Measurements from ENCODE around the gene BANF2. TPM values are rescaled to one million over a fixed set of nuclear protein-coding genes. Genes with fewer than 3 reads are reported as not detected.

Gene BANF2
- total RNA-seq, 1 donor from 2014 or later, result not detected

GRCh38 chr20:17682889-17683198 is 16.9 kb upstream of the BANF2 start:
- H3K4me3 ChIP-seq (ENCODE audit: low read depth, low read length), result peak overlapping the region; percentile 45
- TF ChIP-seq CTCF (IDR thresholded peaks at IDR 0.05; ENCODE audit: insufficient read depth, low read length, poor library complexity, severe bottlenecking), result no peak
- DNase-seq (ENCODE audit: low read depth), result no peak
- peaks cover 2% of the 10 kb centered on the region for H3K36me3 ChIP-seq (ENCODE audit: control insufficient read depth, insufficient read depth, low read length)
- peaks cover 22% of the 10 kb centered on the region for H3K27me3 ChIP-seq (ENCODE audit: control insufficient read depth, insufficient read depth, low read length)

GRCh38 chr20:17683218-17684076 is 16.3 kb upstream of the BANF2 start:
- DNase-seq (ENCODE audit: low read depth), result no peak
- H3K36me3 ChIP-seq (ENCODE audit: control insufficient read depth, insufficient read depth, low read length), result peaks cover 2% of the 10 kb centered on the region
- peaks cover 22% of the 10 kb centered on the region for H3K27me3 ChIP-seq (ENCODE audit: control insufficient read depth, insufficient read depth, low read length)
- TF ChIP-seq CTCF (IDR thresholded peaks at IDR 0.05; ENCODE audit: insufficient read depth, low read length, poor library complexity, severe bottlenecking), result no peak
- H3K4me3 ChIP-seq (ENCODE audit: low read depth, low read length), result no peak overlapping the region

- Histone ChIP-seq H3K4me3 (ENCODE audit: low read depth, low read length) (no peak overlapping the region), H3K36me3 (ENCODE audit: control insufficient read depth, insufficient read depth, low read length) (no peaks in the 10 kb centered on the region), H3K27me3 (ENCODE audit: control insufficient read depth, insufficient read depth, low read length) (peaks cover 22% of the 10 kb centered on the region)
- no peak for TF ChIP-seq CTCF (IDR thresholded peaks at IDR 0.05; ENCODE audit: insufficient read depth, low read length, poor library complexity, severe bottlenecking)
- no peak for DNase-seq (ENCODE audit: low read depth)
Measured at GRCh38 chr20:17684077-17684888, 15.5 kb upstream of the BANF2 start.

GRCh38 chr20:17685168-17685567 is 14.6 kb upstream of the BANF2 start:
- TF ChIP-seq CTCF (IDR thresholded peaks at IDR 0.05; ENCODE audit: insufficient read depth, low read length, poor library complexity, severe bottlenecking), result no peak
- H3K4me3 ChIP-seq (ENCODE audit: low read depth, low read length), result no peak overlapping the region
- H3K27me3 ChIP-seq (ENCODE audit: control insufficient read depth, insufficient read depth, low read length), result peaks cover 22% of the 10 kb centered on the region
- no peaks in the 10 kb centered on the region for H3K36me3 ChIP-seq (ENCODE audit: control insufficient read depth, insufficient read depth, low read length)
- no peak for DNase-seq (ENCODE audit: low read depth)

- no peak for DNase-seq (ENCODE audit: low read depth)
- H3K27me3 ChIP-seq (ENCODE audit: control insufficient read depth, insufficient read depth, low read length), result peaks cover 22% of the 10 kb centered on the region
- TF ChIP-seq CTCF (IDR thresholded peaks at IDR 0.05; ENCODE audit: insufficient read depth, low read length, poor library complexity, severe bottlenecking), result no peak
- no peak overlapping the region for H3K4me3 ChIP-seq (ENCODE audit: low read depth, low read length)
- H3K36me3 ChIP-seq (ENCODE audit: control insufficient read depth, insufficient read depth, low read length), result no peaks in the 10 kb centered on the region
Measured at GRCh38 chr20:17687800-17688199, 12.0 kb upstream of the BANF2 start.

Measured in kidney epithelial cell (primary cell).